CD14-positive monocyte (primary cell): ENCODE measurements around the gene SLC37A1. TPM values are rescaled to one million over a fixed set of nuclear protein-coding genes. Genes with fewer than 3 reads are reported as not detected.

Experiments
- DNase-seq, 3 donors: peaks; one replicate each; pipeline ENCODE4 v3.0.0-alpha.2; 2011 to 2022
- H2AFZ ChIP-seq: 2 replicates; pipeline ENCODE4 v1.6.0; 2012; ENCODE audit warnings: mild to moderate bottlenecking, low read depth, low read length, inconsistent platforms; ENCODE audit not compliant: insufficient read depth, poor library complexity, severe bottlenecking
- H3K27ac ChIP-seq, 2 donors: 1 replicate in 1 of 2; 2 replicates in 1 of 2; pipeline ENCODE4 v1.5.1; 2012 to 2013; ENCODE audit warnings: low read length in 2 of 2, control low read depth in 1 of 2, inconsistent platforms in 1 of 2, low read depth in 1 of 2, mild to moderate bottlenecking in 1 of 2
- H3K27me3 ChIP-seq, 2 donors: one replicate each; pipeline versions ENCODE4 v1.6.0 to v1.6.1; 2011 to 2013; ENCODE audit warnings: low read length in 2 of 2; ENCODE audit not compliant: control insufficient read depth in 2 of 2, insufficient read depth in 2 of 2
- H3K36me3 ChIP-seq, 2 donors: replicated peaks in 1 of 2; 1 replicate in 1 of 2; 2 replicates in 1 of 2; pipeline versions ENCODE4 v1.5.1 to v1.6.1; 2012 to 2013; ENCODE audit warnings: low read length in 2 of 2, control low read depth in 1 of 2, inconsistent platforms in 1 of 2, mild to moderate bottlenecking in 1 of 2; ENCODE audit not compliant: insufficient read depth in 2 of 2, control insufficient read depth in 1 of 2
- H3K4me1 ChIP-seq, 2 donors: 1 replicate in 1 of 2; 2 replicates in 1 of 2; pipeline versions ENCODE4 v1.5.1 to v1.6.1; 2012 to 2013; ENCODE audit warnings: low read length in 2 of 2, control low read depth in 1 of 2, inconsistent platforms in 1 of 2, mild to moderate bottlenecking in 1 of 2, moderate library complexity in 1 of 2; ENCODE audit not compliant: insufficient read depth in 2 of 2, control insufficient read depth in 1 of 2
- H3K4me2 ChIP-seq: replicated peaks from 2 replicates; pipeline ENCODE3; 2012; ENCODE audit warnings: low read length, moderate library complexity, mild to moderate bottlenecking; ENCODE audit not compliant: poor library complexity, severe bottlenecking; ENCODE audit errors: extremely low read depth
- H3K4me3 ChIP-seq, 3 experiments: fragments of 200-600 bp in 1 of 3; sonication (generic) in 1 of 3; replicated peaks in 1 of 3; 1 replicate in 2 of 3; 2 replicates in 1 of 3; pipeline ENCODE4 v1.5.1; 2011 to 2013; ENCODE audit warnings: low read length in 3 of 3, mild to moderate bottlenecking in 3 of 3, control low read depth in 2 of 3, low read depth in 2 of 3, inconsistent platforms in 1 of 3, moderate library complexity in 1 of 3
- H3K79me2 ChIP-seq: 2 replicates; pipeline ENCODE4 v1.6.0; 2012; ENCODE audit warnings: mild to moderate bottlenecking, control low read depth, inconsistent platforms, low read length, moderate library complexity; ENCODE audit not compliant: insufficient read depth
- H3K9ac ChIP-seq: 2 replicates; pipeline ENCODE4 v1.6.0; 2017; ENCODE audit warnings: low read length, mild to moderate bottlenecking; ENCODE audit not compliant: insufficient read depth, poor library complexity, severe bottlenecking
- H3K9me3 ChIP-seq, 2 donors: replicated peaks in 1 of 2; 1 replicate in 1 of 2; 2 replicates in 1 of 2; pipeline versions ENCODE4 v1.5.1 to v1.6.1; 2012 to 2013; ENCODE audit warnings: low read length in 2 of 2, control low read depth in 1 of 2; ENCODE audit not compliant: control insufficient read depth in 1 of 2, insufficient read depth in 1 of 2
- H4K20me1 ChIP-seq: 2 replicates; pipeline ENCODE4 v1.6.0; 2012; ENCODE audit warnings: mild to moderate bottlenecking, low read length, control low read depth, moderate library complexity; ENCODE audit not compliant: insufficient read depth
- H3K27ac Mint-ChIP-seq, 7 donors: one replicate each; pipeline ENCODE4 v1.8.0; 2020; ENCODE audit warnings: mild to moderate bottlenecking in 7 of 7, mixed read lengths in 7 of 7, moderate library complexity in 6 of 7, inconsistent platforms in 2 of 7
- H3K27me3 Mint-ChIP-seq, 3 donors: one replicate each; pipeline ENCODE4 v1.8.0; 2021 to 2022; ENCODE audit warnings: low read depth in 3 of 3, mild to moderate bottlenecking in 3 of 3, mixed read lengths in 3 of 3, moderate library complexity in 3 of 3, inconsistent platforms in 1 of 3
- H3K36me3 Mint-ChIP-seq, 2 donors: one replicate each; pipeline ENCODE4 v1.8.0; 2020; ENCODE audit warnings: mixed read lengths in 2 of 2, inconsistent platforms in 1 of 2, mild to moderate bottlenecking in 1 of 2
- H3K4me1 Mint-ChIP-seq: one replicate; pipeline ENCODE4 v1.8.0; 2020; ENCODE audit warnings: mild to moderate bottlenecking, mixed read lengths
- H3K4me3 Mint-ChIP-seq, 2 donors: one replicate each; pipeline ENCODE4 v1.8.0; 2020; ENCODE audit warnings: mild to moderate bottlenecking in 2 of 2, mixed read lengths in 2 of 2, moderate library complexity in 1 of 2
- H3K9me3 Mint-ChIP-seq, 7 donors: one replicate each; pipeline ENCODE4 v1.8.0; 2020 to 2022; ENCODE audit warnings: mixed read lengths in 7 of 7, mild to moderate bottlenecking in 6 of 7, moderate library complexity in 6 of 7, inconsistent platforms in 2 of 7
- CTCF ChIP-seq: fragments of 200-600 bp; IDR thresholded peaks from one replicate; pipeline ENCODE4 v1.8.0; 2022; ENCODE audit warnings: antibody characterized with exemption, mild to moderate bottlenecking
- WGBS: methylation state at CpG from one replicate; pipeline ENCODE4 v1.1.5; 2013; ENCODE audit warnings: missing lambda C conversion rate; ENCODE audit not compliant: insufficient coverage; 5-methylcytosine and 5-hydroxymethylcytosine counted together
- intact Hi-C, 2 donors: fragments of 100-400 bp; cut with micrococcal nuclease; formaldehyde crosslinking; loops; one replicate each; pipeline versions ENCODE4 v1.15.0 to v1.15.1; 2023
- polyA plus RNA-seq, 3 donors: library from polyadenylated mRNA; depleted of rRNA in 1 of 3; unstranded in 2 of 3; stranded (reverse) in 1 of 3; fragments of 300-500 nt in 2 of 3; fragments of >200 nt in 1 of 3; fragmentation: Illumina TruSeq in 2 of 3; gene quantifications; 1 replicate in 2 of 3; 2 replicates in 1 of 3; pipeline ENCODE4 v1.2.3, GENCODE V29; 2012 to 2021

SLC37A1 gene
- polyA plus RNA-seq, 3 donors, result 2.7 to 12.4 (median 4.3) TPM

GRCh38 chr21:42480736-42481135, 32.9 kb upstream of the SLC37A1 start:
- H3K4me1 Mint-ChIP-seq, result no peaks in the 10 kb centered on the region
- intact Hi-C loops, result no loop called here
- Histone ChIP-seq H3K79me2 (no peaks in the 10 kb centered on the region), H3K27me3 (no peaks in the 10 kb centered on the region), H3K36me3 (no peaks in the 10 kb centered on the region), H3K4me3 (no peak overlapping the region), H3K9ac (no peak overlapping the region), H3K9me3 (no peaks in the 10 kb centered on the region), H3K4me2 (no peak overlapping the region), H2AFZ (no peak overlapping the region), H3K27ac (no peak overlapping the region), H4K20me1 (no peaks in the 10 kb centered on the region), H3K4me1 (no peaks in the 10 kb centered on the region)
- H3K27ac Mint-ChIP-seq, result no peak overlapping the region
- H3K9me3 Mint-ChIP-seq, result peaks cover 0 to 1% (median 0%) of the 10 kb centered on the region in 7 donors
- DNase-seq, result no peak
- H3K4me3 Mint-ChIP-seq, result no peak overlapping the region
- TF ChIP-seq CTCF, result no peak
- H3K27me3 Mint-ChIP-seq, result peaks cover 0 to 11% (median 2%) of the 10 kb centered on the region in 3 donors
- 89% methylated on average over 8 of the region's 10 CpGs for WGBS
- no peaks in the 10 kb centered on the region for H3K36me3 Mint-ChIP-seq

GRCh38 chr21:42481169-42481568, 32.5 kb upstream of the SLC37A1 start:
- Histone ChIP-seq H3K79me2 (no peaks in the 10 kb centered on the region), H2AFZ (no peak overlapping the region), H3K4me3 (no peak overlapping the region), H3K9ac (no peak overlapping the region), H3K36me3 (no peaks in the 10 kb centered on the region), H4K20me1 (no peaks in the 10 kb centered on the region), H3K27me3 (no peaks in the 10 kb centered on the region), H3K4me1 (no peaks in the 10 kb centered on the region), H3K27ac (no peak overlapping the region), H3K4me2 (no peak overlapping the region), H3K9me3 (no peaks in the 10 kb centered on the region)
- H3K27ac Mint-ChIP-seq, result no peak overlapping the region
- no CpG with 5 or more reads among the region's 4 CpGs for WGBS
- peaks cover 0 to 11% (median 2%) of the 10 kb centered on the region in 3 donors for H3K27me3 Mint-ChIP-seq
- no peaks in the 10 kb centered on the region for H3K4me1 Mint-ChIP-seq
- TF ChIP-seq CTCF, result no peak
- H3K36me3 Mint-ChIP-seq, result no peaks in the 10 kb centered on the region
- H3K9me3 Mint-ChIP-seq, result peaks cover 0 to 1% (median 0%) of the 10 kb centered on the region in 7 donors
- intact Hi-C loops, result no loop called here
- no peak overlapping the region for H3K4me3 Mint-ChIP-seq
- no peak for DNase-seq
